ENCODE measurements around the gene ZNF280B.
"Not testable (repeated sequence)": the region's sequence is repeated elsewhere in the genome, so short reads cannot be mapped to it uniquely, and the experiment has no call there.

The ZNF280B gene

DNA sequence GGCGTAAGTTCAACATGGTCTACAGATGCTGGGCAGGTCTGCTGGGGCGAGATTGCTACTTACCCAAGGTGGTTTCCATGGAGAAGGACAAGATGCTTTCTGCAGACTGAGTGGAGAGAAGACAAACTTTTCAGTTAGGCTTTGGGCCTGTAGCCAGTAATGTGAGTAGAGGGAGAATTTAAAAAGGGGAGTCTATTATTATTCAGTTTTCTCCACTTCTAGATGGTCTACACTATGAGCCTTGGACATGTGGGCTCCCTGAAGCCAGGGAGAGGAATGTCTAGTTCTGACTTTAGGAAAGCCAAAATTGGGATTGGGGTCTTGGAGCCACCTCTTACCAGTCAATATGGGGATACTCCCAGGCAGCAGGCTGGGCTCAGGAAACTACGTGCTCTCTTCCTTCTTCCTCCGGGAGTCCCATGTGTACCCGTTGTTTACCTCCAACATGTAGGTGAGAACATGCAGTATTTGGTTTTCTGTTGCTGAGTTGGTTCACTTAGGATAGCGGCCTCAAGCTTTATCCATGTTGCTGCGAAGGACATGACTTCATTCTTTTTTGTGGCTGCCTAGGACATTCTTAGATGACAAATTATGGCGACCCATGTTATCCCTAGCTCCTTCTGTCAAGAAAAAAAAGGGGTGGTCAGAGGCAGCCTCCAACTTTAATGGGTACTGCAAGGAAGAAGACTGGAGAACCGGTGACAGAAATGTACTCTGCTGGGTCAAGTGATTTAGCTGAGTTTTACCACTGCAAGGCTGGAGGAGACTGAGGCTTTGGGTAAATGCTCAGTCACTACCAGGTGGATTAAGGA is 26.3 kb upstream of the ZNF280B start:
- DNase-seq = no peak

DNA sequence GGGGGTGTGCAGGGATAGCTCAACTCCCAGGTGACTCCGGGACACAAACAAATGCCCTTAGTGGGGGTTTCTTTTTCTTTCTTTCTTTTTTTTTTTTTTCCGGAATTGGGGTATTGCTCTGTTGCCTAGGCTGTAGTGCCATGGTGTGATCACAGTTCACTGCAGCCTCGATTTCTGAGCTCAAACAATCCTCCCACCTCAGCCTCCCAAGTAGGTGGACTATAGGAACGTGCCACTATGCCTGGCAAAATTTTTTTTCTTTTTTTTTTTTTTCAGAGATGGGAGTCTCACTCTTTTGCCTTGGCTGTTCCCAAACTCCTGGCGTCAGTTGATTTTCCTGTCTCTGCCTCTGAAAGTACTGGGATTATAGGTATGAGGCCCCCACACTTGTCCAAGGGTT is 25.3 kb upstream of the ZNF280B start:
- DNase-seq = no peak

DNA sequence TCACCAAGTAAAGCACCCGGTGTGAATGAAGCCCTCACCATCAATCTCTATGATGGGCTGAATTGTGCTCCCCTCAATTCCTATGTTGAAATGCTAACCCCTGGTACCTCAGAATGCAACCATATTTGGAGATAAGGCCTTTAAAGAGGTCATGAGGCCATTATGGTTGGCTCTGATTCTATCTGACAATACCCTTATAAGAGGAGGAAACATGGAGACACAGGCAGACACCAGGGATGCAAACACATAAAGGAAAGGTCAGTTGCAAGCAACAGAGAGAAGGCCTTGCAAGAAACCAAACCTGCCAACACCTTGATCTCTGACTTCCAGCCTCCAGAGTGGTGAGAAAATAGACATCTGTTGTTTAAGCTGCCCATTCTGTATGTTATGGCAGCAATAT is 24.9 kb upstream of the ZNF280B start:
- DNase-seq = no peak

DNA sequence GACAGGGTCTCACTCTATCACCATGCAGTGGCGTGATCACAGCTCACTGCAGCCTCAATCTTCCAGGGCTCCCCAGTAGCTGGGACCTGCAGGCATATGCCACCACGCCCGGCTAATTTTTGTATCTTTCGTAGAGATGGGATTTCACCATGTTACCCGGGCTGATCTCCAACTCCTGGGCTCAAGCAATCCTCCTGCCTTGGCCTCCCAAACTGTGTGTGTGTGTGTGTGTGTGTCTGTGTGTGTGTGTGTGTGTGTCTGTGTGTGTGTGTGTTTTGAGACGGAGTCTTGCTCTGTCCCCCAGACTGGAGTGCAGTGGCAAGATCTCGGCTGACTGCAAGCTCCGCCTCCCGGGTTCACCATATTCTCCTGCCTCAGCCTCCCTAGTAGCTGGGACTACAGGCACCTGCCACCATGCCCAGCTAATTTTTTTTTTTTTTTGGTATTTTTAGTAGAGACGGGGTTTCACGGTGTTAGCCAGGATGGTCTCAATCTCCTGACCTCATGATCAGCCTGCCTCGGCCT is 24.1 kb upstream of the ZNF280B start:
- not testable (repeated sequence) for DNase-seq

DNA sequence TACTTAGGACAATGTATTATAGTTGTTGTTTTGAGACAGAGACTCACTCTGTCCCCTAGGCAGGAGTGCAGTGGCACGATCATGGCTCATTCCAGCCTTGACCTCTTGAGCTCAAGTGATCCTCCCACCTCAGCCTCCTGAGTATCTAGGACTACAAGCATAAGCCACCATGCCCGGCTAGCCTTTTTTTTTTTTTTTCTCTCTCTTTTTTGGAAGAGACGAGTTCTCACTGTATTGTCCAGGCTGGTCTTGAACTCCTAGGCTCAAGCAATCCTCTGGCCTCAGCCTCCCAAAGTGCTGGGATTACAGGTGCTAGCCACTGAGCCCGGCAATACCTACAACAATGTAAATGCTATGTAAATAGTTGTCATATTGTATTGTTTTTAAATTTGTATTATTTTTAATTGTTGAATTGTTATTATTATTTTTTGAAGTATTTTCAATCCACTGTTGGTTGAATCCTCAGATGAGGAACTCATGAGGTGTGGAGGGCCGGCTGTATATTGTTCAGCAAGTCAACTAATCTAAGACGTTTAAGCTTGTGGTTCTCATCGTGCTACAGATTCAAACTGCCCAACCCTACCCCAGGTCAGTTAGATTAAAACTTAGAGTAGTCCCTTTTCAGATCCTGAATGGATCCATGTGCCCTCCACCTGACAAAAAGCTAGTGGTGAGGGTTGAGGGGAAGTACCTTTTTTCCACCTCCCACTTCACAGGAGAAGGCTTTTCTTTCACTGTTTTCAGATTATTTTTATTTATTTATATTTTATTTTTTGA is 23.4 kb upstream of the ZNF280B start:
- no peak for DNase-seq

DNA sequence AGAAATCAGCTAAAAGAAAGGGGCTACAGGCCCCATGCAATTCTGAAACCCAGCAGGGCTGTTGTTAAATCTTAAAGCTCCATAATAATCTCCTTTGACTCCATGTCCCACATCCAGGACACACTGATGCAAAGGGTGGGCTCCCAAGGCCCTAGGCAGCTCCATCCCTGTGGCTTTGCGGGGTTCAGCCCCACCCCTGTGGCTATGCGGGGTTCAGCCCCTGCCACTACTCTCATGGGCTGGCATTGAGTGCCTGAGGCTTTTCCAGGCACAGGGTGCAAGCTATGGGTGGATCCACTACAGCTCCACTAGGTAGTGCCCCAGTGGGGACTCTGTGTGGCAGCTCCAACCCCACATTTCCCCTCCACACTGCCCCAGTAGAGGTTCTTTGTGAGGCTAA is 20.2 kb upstream of the ZNF280B start:
- DNase-seq = no peak

DNA sequence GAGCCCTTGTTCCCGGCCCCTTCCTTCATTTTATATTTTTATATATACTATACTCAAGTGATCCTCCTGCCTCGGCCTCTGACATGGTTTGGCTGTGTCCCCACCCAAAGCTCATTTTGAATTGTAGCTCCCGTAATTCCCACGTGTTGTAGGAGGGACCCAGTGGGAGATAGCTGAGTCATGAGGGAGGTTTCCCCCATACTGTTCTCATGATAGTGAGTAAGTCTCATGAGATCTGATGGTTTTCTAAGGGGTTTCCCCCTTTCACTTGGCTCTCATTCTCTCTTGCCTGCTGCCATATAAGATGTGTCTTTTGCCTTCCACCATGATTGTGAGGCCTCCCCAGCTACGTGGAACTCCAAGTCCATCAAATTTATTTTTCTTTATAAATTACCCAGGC is 18.8 kb upstream of the ZNF280B start:
- no peak for DNase-seq

DNA sequence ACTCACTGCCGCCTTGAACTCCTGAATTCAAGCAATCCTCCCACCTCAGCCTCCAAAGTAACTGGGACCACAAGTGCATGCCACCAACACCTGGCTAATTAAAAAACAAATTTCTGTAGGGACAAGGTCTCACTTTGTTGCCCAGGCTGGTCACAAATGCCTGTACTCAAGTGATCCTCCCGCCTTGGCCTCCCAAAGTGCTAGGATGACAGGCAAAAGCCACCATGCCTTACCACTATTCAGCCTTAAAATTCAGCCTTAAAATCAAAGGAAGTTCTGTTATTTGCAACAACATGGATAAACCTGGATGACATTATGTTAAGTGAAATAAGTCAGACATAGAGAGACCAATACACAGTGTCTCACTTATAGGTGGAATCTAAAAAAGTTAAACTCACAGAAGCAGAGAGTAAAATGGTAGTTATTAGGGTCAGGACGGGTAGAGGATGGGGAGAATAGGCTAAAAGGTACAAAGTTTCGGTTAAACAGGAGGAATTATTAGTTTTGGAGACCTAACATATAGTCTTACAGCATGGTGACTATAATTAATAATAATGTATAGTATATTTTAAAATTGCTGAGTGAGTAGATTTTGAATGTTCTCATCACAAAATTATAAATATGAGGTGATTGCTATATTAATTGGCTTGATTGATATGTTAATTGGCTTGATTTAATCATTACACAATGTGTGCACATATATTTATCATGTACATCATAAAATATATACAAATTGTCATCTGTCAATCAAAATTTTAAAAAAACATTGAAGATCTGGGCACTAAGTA is 17.8 kb upstream of the ZNF280B start:
- DNase-seq = no peak

DNA sequence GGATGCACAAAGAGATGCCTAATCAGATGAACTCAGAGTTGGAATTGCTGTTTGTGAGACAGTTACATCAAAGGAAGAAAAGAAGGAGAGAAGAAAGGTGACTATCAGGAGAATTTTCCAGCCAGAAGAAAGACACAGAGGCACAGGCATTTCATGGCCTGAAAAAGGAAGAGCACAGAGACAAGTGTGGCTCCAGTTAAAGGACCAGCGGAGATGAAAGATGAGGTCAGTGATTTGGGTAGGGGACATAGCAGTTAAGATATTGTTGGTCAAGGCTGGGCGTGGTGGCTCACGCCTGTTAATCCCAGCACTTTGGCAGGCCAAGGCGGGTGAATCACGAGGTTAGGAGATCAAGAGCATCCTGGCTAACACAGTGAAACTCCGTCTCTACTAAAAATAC is 15.0 kb upstream of the ZNF280B start:
- no peak for DNase-seq

DNA sequence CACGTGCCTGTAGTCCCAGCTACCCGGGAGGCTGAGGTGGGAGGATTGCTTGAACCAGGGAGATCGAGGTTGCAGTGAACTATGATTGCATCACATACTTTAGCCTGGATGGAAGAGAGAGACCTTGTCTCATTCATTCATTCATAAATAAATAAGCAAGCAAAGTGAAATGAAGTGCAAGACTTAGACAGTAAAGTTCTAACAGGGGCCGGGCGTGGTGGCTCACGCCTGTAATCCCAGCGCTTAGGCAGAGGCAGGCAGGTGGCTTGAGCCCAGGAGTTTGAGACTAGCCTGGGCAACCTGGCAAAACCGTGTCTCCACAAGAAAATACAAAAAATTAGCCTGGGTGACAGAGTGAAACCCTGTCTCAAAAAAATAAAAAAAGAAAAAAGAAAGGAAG is 13.1 kb upstream of the ZNF280B start:
- no peak for DNase-seq

DNA sequence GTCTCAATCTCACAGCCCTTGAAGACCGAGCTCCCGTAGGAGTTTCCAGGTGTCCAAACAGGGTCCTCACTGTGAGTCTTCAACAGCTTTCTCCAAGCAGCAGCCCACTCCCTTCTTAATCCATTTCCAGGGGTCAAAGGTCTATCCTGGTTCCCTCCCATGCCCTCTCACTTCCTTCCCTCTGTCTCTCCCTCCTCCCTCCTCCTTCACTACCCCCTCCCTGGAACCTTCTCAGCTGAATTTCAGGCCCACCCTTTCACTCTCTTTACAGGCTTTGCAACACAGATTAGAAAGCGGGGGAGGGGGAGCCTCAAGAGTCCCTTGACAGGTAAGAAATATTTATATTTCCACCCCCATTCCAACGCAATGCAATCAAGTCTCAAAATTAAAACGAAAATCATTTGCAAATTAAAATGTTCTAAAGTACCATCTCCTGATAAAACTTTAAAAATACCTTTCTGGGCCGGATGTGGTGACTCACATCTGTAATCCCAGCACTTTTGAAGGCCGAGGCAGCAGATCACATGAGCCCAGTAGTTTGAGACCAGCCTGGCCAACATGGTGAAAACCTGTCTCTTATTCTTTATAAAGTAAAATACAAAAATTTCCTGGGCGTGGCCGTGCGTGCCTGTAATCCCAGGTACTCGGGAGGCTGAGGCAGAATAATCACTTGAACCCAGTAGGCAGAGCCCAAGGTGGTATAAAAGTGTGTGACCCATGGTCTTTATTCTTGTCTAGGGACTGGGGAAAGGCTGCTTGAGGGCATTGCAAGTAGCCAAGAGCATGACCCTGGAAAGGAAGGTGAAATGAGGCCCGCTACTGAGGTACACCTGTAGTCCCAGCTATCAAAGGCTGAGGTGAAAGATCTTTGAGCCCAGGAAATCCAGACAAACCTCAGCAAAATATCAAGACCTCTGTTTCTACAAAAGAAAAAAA is 12.4 kb upstream of the ZNF280B start:
- DNase-seq = no peak

DNA sequence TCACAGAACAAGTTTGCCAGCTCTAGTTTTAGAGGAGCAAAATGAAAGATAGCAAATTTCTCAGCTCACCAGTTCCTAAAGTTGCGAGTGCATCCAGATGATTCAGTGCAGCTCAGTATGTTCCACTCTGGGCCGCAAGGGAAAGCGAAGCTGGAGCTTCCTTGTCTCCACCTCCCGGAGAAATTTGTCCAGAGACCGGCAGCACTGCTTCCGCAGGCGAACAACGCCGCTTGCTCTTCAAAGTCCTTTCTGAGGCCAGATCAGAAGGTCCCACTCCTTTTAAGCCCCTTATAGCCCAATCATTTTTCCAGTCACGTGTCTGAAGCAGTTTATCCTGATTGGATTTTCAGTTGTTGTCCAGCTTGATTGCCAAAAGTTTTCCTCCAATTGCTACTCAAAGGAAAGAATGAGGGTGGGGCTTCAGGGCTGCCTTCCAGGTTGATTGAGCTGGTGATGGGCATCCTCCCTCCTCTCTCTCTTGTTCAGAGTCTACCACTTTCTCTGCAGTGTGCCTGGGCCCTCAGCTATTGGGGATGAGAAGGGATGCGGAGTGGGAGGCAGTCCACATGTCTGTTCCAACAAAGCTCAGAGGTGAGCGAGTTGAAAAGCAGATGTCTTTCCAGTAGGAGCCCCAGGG is 11.6 kb upstream of the ZNF280B start, which contains the start of gene ZNF280A:
Gene ZNF280A (minus strand): TSS at position 251 of the 637 bp plus-strand sequence. CDS start 4,640 bp downstream, outside the sequence.
- no peak for DNase-seq

DNA sequence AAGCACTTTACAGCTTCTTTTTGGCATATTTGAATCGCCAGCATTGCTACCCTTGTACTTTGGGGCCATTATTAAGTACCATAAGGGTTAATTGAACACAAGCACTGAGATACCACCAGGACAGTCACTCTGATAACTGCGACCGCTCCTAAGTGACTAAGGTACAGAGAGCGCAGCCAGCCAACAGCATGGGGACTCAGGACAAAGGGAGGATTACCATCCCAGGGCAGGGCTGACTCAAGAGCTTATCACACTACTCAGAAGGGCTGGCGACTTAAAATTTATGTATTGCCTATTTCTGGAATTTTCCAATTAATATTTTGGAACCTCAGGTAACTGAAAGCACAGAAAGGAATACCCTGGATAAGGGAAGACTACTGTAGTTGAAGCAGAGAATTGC is 11.0 kb upstream of the ZNF280B start:
- DNase-seq = no peak

DNA sequence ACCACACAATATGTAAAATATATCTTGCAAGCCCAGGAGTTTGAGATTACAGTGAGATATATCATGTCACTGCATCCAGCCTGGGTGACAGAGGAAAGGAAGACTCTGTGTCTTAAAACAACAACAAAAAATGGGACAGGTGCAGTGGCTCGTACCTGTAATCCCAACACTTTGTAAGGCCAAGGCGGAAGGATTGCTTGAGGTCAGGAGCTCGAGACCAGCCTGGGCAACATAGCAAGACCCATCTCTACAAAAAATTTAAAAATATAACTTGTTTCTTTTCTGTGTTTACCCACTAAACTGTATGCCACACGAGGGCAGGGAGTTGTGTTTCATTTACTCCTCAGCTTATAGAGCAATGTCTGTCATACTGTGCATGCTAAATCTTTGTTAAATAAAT is 8.4 kb upstream of the ZNF280B start:
- no peak for DNase-seq

DNA sequence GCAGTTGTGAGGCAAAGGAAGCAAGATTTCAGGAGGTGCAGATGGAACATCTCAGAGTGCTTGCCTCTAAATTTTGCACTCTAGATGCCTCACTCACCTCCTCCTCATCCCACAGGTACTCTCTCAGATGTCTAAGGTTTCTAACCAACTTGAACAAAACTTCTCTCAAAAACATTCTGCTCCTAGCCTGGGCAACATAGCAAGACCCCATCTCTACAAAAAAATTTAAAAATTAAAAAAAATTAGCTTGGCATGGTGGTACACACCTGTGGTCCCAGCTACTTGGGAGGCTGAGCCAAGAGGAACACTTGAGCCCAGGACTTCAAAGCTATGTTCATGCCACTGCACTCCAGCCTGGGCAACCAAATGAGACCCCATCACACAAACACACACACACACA is 7.3 kb upstream of the ZNF280B start:
- DNase-seq = no peak

DNA sequence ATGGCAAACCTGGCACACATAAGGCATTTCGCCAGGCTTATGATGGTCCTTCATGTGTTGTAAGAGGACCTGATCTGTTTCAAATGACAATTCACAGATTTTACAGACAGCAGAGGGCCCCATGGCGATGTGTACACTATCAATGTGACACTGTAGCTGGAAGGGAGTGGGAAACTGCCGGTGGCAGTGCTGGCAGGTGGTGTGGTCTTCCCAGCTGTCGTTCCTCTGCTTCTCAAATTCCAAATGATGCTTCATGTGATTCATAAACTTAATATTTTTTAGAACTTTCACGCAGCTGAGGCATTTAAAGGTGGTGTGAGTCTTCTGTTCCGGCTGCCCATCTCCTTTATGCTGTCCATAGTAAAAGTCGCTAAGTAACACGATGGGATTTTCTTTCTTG is 5.9 kb upstream of the ZNF280B start:
- not testable (repeated sequence) for DNase-seq

DNA sequence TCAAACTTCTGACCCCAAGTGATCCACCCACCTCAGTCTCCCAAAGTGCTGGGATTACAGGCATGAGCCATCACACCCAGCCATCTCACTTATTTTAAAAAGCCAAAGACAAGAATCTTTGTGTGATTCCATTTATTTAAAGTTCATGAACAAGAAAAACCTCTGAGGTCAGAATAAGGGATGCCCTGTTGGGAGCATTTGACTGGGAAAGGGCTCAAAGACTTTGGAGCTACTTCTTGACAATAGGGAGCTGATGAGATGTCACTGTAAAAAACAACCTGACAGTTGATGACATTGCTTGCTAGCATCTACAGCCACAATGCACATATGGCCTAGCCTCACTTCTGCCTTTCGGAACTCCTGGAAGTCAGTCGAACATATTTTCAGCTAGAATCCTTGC is 5.1 kb upstream of the ZNF280B start:
- DNase-seq = no peak

DNA sequence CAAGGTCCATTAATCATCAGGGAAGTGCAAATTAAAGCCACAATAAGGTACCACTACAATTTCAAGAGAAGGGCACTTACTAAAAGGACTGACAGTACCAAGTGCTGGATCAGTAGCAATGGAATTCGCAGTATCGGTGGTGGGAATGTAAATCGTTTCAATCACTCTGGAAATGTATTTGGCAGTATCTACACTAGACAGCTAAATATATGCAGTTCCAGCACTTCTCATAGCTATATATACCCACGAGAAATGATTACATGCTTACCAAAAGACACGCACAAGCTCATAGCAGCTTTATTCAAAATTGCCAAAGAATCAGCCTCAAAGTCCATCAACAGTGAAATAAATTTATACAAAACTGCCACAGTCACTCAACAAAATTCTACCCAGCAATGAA is 4.4 kb upstream of the ZNF280B start:
- no peak for DNase-seq

DNA sequence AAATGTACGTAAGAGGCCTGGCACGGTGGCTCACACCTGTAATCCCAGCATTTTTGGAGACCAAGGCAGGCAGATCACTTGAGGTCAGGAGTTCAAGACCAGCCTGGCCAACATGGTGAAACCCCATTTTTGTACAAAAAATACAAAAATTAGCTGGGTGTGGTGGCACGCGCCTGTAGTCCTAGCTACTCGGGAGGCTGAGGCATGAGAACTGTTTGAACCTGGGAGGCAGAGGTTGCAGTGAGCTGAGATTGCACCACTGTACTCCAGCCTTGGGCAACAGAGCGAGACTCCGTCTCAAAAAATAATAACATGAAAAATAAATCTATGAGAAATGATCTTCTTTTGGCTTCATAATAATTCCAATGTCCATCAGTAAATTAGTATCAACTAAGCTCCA is 2.3 kb upstream of the ZNF280B start:
- not testable (repeated sequence) for DNase-seq

DNA sequence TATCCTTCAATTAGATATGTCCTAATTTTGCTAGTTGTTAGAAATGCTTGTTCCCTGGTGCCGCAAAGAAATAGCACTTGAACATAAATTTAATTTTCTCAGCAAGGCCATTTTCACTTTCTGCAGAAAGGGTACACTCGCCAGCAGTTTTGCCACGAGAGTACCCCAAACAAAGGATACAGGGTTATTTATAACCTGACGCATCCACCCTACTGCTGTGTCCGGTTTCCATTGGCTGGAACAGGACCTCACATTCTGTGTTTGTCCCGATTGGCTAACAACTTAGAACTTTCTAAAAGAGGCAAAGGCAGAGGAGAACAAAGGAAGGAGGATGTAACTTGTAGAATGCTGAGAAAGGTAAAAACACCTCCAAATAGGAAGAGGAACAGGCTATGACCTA is 1.4 kb upstream of the ZNF280B start:
- not testable (repeated sequence) for DNase-seq

DNA sequence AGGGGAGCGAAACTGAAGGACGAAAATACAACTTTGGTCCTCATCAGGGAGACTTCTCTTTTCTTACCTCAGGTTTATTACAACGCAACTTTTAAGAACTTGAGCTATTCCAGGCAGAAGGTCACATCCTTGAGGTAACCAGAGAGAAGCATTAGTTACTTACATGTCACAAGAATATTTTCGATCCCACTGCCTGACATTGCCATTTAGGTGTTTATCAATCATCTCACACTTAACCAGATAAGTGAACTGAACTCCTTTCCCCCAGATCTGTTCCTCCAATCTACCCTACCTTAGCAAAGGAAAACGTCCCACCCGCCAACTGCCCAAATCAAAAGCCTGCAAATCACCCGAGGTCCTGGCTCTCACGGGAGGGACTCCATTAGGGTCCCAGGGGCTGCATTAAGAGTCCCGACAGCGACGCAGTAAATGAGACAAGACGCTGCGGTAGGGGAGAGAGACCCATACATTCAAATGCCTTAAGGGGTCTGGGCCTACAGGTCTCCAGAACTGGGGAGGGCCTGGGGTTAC is 734 bp downstream of the ZNF280B start:
- no peak for DNase-seq

Measured in CD4-positive, alpha-beta T cell treated with Interleukin-1 beta for 1 hour (primary cell).